NOMO-1 treated with dmso at 0.1 percent for 144 hours (cell line): Measurements from ENCODE around the gene CLRN2.
A peak's percentile ranks its signal among the peaks of the same experiment; 100 is the strongest.

Source experiments
- DNase-seq: peaks from one replicate; lab custom pipeline; 2025; ENCODE audit not compliant: unreplicated experiment; lab: John Stamatoyannopoulos, UW

The CLRN2 gene

GRCh38 chr4:17514865-17515264 lies at the start of gene CLRN2:
TSS of gene CLRN2 (plus strand) at chr4:17515165. CDS start at chr4:17515267, 102 bp downstream.
- DNase-seq, result no peak

- DNase-seq, result no peak
Observed at GRCh38 chr4:17468619-17469221, 46.2 kb upstream of the CLRN2 start.

- no peak for DNase-seq
Observed at GRCh38 chr4:17469931-17470674, 44.9 kb upstream of the CLRN2 start.

GRCh38 chr4:17475481-17475880 lies 39.5 kb upstream of the CLRN2 start:
- DNase-seq, result no peak

GRCh38 chr4:17476853-17477252 lies 38.1 kb upstream of the CLRN2 start:
- peak; percentile 93 for DNase-seq

- no peak for DNase-seq
Observed at GRCh38 chr4:17477774-17478472, 37.0 kb upstream of the CLRN2 start.

- DNase-seq, result no peak
Observed at GRCh38 chr4:17480210-17480927, 34.6 kb upstream of the CLRN2 start.

- no peak for DNase-seq
Observed at GRCh38 chr4:17480955-17481354, 34.0 kb upstream of the CLRN2 start.

GRCh38 chr4:17482716-17483115 lies 32.2 kb upstream of the CLRN2 start:
- DNase-seq, result no peak

GRCh38 chr4:17489123-17489522 lies 25.8 kb upstream of the CLRN2 start:
- no peak for DNase-seq

GRCh38 chr4:17489721-17490120 lies 25.2 kb upstream of the CLRN2 start:
- no peak for DNase-seq

- DNase-seq, result no peak
Observed at GRCh38 chr4:17490575-17491059, 24.3 kb upstream of the CLRN2 start.

- no peak for DNase-seq
Observed at GRCh38 chr4:17491196-17491595, 23.8 kb upstream of the CLRN2 start.

GRCh38 chr4:17492058-17492741 lies 22.8 kb upstream of the CLRN2 start:
- DNase-seq, result no peak

- DNase-seq, result no peak
Observed at GRCh38 chr4:17492876-17493275, 22.1 kb upstream of the CLRN2 start.

- DNase-seq, result no peak
Observed at GRCh38 chr4:17493619-17494018, 21.3 kb upstream of the CLRN2 start.

- DNase-seq, result no peak
Observed at GRCh38 chr4:17494258-17495190, 20.4 kb upstream of the CLRN2 start.

- DNase-seq, result peak; percentile 50
Observed at GRCh38 chr4:17497890-17498523, 17.0 kb upstream of the CLRN2 start.

GRCh38 chr4:17500574-17500973 lies 14.4 kb upstream of the CLRN2 start:
- DNase-seq, result no peak
